Stimulated activated CD4-positive, alpha-beta T cell treated with anti-CD3 and anti-CD28 coated beads, TNF-alpha, amount 100 ng/mL, for 24 hours (primary cell): ENCODE measurements around the gene MATCAP1.

Source experiments
- DNase-seq, 3 experiments: peaks; one replicate each; pipeline ENCODE4 v3.0.0-alpha.2; 2020; ENCODE audit warnings: low read depth in 3 of 3

MATCAP1 gene

DNA sequence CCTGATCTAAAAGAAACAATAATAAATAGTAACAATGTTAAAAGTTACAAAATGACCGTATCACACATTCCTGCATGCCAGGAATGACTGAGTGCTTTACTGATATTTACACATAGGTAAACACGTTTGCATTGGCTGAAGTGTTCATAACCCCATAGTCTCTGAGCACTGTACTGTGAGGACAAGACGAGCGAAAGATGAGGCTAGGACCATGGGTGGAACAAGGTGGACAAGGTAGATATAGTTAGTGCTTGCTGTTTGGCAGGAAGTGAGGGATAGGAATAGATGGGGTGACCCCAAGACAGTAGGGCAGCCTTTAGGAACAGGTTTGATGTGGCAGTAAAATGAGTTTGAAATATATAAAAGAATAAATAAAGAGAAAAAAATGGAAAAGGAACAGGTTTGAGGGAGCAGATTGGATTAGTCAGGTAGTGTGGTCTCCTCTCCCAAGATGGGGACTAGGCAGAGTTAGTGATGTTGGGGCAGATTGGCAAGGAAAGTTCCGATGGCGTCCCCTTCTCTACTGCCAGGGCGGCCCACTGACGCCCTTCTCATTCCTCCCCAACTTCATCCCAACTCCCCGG is 7.7 kb upstream of the MATCAP1 start:
- DNase-seq = no peak

DNA sequence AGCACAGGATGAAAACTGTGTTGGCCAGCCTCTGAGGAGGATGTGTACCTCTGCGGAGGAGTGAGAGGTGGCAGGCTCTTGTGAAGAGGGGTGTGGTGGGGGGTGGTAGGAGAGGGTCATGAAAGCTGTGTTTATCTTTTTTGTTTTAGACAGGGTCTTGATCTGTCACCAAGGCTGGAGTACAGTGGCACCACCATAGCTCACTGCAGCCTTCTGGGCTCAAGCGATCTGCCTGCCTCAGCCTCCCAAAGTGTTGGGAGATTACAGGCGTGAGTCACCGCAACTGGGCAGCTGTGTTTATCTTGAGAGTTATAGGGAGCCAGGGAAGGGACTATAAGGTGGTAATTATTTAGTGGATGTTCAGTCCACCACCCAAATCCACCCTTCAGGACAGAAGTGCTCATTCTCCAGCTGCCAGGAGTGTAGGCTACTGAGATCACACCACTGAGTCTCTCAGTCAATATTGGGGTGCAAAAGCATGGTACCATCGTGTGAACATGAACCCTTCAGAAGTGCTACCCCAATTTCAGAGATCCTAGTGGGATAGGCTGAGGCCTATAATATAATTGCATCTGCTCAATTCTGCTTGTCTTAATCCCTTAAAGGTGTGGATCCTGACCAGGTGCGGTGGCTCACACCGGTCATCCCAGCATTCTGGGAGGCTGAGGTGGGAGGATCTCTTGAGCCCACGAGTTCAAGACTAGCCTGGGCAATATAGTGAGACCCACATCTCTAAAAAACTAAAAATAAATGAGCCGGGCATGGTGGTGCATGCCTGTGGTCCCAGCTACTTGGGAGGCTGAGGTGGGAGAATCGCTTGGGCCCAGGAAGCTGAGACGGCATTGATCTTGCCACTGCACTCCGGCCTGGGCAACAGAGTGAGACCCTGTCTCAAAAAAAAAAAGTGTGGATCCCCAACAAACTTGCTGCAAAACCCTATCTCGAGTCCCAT is 7.0 kb upstream of the MATCAP1 start:
- no peak for DNase-seq

DNA sequence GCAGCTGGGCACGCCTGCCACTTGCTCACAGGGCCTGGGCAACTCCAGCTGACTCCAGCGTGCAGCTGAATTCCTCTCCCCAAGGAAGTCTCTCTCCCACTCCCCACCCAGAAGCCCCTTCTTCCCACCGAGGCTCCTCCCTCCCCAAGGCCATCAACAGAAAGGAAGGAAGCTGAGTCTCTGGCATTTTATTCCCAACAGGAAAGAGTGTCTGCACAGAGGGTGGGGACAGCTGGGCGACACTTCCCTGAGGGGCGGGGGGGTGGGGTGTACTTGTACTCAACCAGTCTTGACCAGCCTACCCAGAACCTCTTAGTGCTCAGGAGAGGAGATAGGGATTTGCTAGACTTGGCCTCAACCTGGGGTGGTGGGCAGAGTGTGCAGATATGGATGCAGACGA is 6.3 kb upstream of the MATCAP1 start, which contains the start of gene EXOC3L1:
Gene EXOC3L1 (minus strand): TSS at position 96 of the 400 bp plus-strand sequence. CDS start 460 bp downstream, outside the sequence.
- no peak for DNase-seq

DNA sequence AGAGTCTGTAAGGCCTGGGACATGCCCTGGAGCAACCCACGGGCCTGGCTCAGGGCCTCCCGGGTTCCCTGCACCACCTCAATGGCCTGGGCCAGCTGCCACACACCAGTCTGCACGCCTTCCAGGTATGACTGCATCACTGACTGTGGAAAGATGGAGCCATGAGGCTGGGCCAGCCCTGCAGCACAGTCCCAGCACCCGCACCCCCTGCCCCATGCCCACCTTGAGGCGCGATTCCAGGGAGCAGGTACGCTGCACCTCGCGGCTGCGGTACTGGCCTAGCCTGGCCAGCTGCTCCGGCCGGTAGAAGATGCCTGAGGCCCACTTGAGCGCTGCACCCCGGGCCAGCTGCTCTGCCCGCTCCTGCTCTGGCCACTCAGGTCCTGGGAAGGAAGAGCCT is 5.0 kb upstream of the MATCAP1 start:
- no peak for DNase-seq

DNA sequence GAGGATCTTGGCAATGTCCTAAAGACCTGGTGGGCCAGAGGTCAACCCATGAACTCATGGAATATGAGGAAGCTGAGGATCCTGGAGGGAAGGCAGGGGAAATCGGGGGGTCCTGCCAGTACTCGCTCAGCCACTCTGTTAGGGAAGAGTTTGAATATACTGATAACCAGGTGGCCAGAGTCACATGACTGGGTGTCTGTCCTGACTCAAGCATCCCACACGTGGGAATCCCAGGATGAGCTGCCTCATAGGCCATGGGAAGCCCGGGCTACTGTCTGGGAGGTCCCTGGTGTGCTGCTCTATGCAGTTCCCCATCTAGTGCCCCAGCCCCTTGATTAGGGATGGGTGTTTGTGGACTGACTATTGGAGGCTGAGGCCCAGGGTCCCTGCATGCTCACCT is 4.6 kb upstream of the MATCAP1 start:
- DNase-seq = no peak

DNA sequence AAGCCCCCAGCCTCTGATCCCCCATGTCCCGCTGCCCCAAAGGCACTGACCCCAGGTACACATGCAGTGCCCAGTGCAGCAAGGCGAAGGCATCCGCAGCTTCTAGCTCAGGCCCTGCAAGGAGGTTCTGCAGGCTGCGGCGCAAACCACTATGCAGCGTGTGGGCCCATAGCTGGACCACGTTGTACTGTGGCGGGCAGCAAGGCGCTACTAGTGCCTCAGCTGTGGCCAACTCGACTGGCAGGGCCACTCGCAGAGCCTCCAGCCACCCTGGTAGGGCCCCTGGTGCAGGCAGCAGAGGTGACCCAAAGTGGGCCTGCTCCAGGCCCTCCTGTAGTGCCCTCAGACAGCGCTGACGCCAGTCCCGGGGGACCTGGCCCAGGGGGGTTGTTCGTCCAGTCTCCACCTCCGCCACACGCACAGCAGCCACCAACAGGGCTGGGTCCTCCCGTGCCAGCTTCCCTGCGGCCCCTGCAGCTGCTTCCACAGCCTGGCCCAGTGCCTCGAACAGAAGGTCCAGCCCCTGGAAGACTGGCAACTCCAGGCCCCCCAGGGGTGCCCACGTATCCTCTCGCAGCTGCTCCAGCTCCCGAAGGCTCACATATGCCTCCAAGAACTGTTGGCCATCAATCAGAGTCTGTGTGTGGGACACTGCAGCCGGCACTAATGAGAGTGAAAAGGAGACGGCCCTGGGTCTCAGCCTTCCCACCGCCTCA is 3.6 kb upstream of the MATCAP1 start:
- no peak for DNase-seq

DNA sequence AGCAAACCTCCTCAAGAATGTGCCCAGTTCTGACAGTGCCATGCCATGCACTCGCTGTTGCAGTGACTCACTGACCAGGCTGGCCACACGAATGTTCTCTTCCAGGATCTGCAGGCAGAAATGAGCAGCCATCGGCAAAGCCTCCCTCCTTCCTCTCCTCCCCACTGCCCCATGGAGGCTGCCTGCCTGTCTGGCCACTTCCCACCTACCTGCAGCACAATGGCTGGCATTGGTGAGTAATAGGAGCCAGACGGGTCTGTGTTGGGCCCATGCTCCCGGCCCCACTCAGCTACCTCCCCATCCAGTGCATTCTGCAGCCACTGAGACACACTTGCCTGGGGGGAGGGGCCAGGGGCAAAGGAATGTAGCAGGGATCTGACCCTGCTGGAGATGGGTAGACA is 2.8 kb upstream of the MATCAP1 start:
- DNase-seq = no peak

DNA sequence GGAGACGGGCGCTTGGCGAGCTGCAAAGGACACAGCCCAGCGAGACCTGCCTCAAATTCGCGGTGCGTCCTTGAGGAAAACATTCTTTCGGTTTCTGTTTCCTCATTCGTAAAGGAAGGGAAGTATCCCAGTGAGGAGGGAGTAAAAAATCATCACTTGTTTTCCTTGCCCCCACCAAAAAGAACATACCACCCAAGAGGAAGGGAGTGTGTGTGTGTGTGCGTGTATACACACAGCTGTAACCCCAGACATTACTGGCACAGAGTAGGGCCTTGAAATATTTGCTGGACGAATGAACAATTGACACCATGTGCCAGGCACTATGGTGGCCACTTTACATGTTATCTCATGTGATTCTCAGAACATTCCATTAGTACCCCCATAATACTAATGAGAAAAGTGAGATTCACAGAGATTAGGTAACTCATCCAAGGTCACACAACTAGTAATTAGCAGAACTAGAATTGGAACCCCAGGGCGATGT is 1.9 kb upstream of the MATCAP1 start:
- DNase-seq = no peak

DNA sequence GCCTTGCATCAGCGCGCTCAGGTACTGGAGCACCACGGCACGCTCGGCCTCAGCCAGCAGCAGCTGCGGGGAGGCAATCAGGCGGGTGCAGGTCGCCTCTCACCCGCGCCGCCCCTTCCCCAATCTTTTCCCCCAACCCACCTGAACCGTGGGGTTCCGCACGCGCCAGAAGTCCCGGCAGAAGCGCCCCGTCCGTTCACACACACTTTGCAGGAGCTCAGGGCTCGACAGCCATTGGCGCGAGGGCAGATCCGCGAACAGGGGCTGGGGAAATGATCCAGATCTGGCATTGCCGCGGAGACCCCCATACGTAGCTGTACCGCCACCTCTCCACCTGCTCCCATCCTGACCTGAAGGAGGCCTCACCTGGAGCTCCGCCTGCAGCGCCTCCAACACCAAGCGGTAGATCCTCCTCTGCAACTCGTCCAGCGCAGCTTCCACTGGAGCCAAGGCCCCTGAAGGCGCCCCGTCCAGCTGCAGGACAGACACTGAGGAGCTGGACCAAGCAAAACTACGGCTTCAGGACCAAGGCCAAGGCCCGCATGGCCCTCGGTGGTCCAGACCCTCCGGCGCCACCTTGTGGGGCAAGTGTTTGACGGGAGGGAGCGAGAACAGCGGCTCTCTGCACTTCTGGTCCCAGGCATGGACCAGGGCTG is 1.4 kb upstream of the MATCAP1 start:
- DNase-seq = peak; percentile 56 to 82 (median 74)

DNA sequence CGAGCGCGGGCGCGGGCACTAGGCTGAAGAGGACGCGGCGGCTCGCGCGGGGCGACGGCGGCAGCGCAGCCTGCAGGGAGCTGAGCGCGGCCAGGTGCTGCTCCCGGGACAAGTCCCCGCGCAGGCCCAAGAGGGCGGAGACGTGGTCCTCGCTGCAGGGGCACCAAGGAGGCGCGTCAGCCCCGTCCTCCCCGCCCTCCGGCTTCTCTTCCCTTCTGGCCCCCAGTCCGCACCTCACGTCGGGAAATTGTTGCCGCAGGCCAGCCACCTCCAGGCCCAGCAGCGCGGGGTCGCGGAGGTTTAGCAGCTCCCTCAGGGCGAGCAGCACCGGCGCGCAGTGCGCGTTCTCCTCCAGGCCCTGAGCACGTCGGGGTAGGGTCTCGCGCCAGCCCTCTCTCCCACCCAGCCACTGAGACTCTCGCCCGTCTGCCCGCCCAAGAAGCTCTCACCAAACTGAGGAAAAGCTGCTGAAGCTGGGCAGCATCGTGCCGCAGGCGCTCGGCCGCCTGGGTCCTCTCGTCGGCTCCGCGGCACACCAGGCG is 761 bp upstream of the MATCAP1 start:
- peak in 1 of 3 experiments; percentile 42 for DNase-seq

DNA sequence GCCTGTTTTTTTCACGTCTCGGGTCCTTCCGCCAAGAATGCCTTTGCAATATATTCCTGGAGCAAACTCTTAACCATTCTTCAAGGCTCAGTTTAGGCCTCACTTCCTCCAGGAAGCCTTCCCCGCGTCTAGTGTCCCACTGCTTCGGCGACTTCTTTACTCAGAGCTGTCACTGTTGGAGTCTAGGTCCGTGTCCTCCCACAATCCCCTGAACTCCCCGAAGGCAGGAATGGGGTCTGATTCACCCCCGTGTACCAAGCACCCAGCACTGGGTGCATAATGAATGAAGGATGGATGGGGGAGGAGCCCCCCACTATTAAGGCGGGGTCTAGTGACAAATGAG is 508 bp downstream of the MATCAP1 start:
- DNase-seq = no peak

DNA sequence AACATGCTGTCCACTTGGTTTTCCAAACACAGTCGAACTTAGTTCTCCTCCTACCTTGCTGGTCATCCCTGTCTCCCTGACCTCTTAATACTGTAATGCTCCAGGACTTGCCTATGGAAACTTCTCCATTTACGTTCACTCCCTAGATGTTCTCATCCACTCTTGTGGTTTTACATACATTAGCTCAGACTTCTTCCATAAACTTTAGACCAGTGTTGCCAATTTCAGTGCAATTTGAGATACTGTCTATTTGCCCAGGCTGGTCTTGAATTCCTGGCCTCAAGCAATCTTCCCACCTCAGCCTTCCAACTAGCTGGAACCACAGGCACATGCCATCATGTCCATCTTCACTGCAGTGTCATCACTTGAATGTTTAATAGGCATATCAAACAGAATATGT is 1.5 kb downstream of the MATCAP1 start:
- DNase-seq = no peak

DNA sequence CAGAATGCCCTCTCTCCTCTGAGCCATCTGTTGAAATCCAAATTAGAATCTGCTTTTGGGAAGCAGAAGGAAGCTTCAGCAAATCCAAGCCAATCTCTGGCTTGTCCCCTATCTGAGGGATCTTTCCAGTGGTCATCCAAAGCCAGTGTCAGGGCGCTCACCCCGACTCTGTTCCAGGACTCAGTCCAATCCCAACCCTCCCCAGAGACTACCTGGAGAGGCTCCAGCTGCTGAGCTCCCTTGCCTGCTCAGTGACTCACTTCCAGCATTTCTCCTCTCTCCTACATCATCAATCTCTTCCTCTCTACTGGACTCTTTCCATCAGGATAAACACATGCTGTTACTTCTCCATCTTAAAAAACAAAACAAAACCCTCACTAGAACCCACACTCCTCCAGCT is 2.4 kb downstream of the MATCAP1 start:
- DNase-seq = no peak

DNA sequence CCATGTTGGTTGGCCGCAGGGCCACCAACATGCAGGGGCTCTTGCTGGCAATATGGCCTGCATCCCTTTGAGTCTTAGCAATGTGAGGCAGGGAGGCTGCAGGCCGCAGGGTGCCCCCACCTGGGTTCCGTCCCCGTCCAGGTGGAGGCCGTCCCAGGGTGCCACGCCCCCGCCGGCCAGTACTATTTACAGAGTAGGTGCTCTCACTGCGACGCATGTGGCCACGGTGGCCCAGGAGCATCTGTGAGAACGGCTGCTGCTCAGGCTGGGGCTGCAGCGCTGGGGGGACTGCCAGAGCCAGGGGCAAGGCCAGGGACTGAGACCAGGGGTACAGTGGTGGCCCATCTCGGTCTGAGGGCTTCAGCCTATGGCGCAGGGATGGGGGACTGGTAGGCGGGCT is 3.6 kb downstream of the MATCAP1 start:
- no peak for DNase-seq

DNA sequence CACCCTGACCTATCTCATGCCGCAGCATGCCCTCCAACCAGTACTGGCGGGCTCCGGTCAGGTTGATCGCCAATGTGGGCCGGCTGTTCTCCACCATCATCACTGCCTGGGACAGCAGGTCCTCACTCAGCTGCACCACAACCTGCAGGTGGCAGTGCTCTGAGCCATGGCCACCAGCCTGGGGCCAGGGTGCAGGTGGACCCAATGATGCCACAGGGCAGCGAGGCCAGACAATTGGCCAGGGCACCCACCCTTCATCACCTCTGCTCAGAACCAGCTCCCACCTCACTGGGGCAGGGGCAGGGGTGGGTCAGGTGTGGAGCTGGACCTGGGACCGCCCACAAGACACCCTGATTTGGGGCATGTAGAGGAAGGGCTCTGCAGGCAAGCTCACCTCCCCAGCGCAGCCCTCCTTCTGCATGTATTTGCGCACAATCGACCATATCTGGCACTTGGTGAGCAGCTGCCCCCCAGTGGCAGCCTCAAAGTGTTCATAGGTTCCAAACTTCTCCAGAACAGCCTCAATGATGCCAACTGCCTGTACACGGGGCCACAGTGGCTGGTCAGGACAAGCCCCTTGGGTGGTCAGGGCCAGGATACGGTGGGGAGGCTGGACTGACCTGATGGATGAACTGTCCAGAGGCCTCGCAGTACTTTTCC is 4.2 kb downstream of the MATCAP1 start:
- no peak for DNase-seq

DNA sequence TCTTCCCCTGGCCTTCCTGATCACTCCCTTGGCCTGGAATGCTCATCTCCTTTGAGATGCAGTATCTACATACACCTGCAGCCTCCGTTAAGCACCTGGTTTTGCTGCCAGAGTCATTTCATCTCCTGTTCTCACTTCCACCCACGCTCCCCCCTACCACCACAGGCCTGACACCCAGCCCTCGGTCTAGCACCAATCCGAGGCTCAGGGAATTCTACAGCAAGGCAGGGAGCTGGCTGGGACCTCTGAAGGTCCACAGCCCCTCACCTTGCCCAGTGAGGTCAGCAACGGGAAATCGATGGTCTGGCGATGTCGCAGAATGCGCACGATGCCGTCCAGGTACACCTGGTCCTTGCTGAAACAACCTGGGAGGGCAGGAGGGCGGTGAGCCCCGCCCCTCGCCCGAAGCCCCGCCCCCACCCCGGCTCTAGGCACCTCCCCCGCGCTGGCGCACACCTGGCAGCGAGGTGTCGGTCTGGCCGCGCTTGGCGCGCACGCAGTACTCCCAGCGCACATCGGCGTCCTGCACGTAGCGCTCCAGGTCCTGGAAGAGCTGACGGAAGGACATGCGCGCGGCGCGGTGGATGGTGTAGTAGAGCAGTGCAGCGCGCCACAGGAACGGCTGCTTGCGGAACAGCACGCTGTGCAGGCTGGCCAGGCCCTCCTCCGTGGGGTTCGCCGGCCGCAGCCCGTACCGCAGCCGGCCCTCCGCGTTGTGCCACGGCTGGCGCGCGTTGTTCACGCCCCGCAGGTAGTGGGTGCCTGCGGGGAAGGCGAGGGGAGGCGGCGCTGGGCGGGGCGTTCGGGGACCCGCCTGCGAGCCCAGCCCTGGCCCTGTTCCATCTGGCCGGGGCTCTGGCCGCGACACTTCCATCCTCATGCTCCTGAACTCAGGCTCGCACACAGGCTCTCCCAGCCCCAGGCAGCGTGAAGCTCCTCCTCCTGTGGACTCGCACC is 5.7 kb downstream of the MATCAP1 start:
- peak in 1 of 3 experiments; percentile 55 for DNase-seq

DNA sequence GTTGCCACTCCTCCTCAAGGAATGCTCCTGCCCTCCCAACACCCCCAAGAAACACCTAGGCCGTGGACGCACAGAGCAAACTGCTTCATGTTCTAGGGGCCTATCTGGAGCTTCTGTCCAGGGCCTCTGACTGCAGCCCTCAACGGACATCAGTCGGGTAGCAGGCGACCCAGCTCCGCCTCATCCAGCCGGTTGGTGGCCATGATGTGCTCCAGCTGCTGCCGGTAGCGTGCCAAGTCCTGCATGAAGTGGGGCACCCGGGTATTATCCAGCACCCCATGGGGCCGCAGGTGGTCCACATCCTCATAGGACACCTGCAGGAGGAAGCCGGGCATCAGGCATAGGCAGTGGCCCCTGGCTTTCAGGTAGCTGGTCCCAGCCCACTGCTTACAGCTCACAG is 7.1 kb downstream of the MATCAP1 start:
- DNase-seq = no peak

DNA sequence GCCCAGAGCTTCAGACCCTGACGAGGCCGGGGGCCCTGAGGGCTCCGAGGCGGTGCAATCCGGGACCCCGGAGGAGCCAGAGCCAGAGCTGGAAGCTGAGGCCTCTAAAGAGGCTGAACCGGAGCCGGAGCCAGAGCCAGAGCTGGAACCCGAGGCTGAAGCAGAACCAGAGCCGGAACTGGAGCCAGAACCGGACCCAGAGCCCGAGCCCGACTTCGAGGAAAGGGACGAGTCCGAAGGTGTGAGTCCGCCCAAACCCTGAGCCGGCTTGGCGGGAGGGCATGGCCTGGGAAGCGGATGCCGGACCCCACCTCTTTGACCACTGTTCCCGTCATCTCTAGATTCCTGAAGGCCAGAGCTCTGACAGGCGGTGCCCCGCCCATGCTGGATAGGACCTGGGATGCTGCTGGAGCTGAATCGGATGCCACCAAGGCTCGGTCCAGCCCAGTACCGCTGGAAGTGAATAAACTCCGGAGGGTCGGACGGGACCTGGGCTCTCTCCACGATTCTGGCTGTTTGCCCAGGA is 9.0 kb downstream of the MATCAP1 start:
- no peak for DNase-seq

DNA sequence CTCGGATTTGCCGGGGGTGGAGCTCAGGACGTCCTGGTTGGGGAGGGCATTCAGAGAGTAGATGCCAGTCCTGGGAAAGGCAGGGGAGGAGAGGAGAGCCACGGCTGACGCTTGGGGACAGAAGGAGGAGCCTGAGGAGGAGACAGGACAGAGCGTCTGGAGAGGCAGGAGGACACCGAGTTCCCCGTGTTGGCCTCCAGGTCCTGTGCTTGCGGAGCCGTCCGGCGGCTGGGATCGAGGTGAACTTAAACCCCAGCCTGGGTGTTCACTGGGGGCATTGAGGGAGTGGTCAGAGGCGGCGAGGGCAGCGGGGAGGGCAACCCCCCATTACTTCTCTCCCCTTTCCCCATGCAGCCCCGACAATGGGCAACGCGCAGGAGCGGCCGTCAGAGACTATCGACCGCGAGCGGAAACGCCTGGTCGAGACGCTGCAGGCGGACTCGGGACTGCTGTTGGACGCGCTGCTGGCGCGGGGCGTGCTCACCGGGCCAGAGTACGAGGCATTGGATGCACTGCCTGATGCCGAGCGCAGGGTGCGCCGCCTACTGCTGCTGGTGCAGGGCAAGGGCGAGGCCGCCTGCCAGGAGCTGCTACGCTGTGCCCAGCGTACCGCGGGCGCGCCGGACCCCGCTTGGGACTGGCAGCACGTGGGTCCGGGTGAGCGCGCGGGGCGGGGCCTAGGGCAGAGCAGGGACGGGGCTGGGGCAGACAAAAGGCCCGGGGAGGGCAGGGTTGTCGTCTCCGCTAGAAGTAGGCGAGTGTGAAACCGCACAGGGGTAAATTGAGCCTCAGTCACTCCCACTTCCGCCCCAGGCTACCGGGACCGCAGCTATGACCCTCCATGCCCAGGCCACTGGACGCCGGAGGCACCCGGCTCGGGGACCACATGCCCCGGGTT is 9.7 kb downstream of the MATCAP1 start:
- DNase-seq = peak in 1 of 3 experiments; percentile 66
